ENCODE data around the gene ERLIN1.

GRCh38 chr10:100222529-100222928 is 36.7 kb upstream of the ERLIN1 start:
- TF ChIP-seq CTCF (conservative IDR thresholded peaks at IDR 0.05) (no peak), ZFX (IDR thresholded peaks at IDR 0.05) (no peak)
